GM12872 (cell line): Measurements from ENCODE around the gene KCNQ2.

Experiments
- TF ChIP-seq, protein P1 (sequence below): IDR thresholded peaks from 3 replicates; pipeline ENCODE4 v1.5.1; 2011; ENCODE audit warnings: low read depth, mild to moderate bottlenecking, low read length, moderate library complexity; ENCODE audit not compliant: insufficient read depth

Gene KCNQ2

GRCh38 chr20:63400486-63401210 is 71.8 kb downstream of the KCNQ2 start:
- TF ChIP-seq, protein P1, sequence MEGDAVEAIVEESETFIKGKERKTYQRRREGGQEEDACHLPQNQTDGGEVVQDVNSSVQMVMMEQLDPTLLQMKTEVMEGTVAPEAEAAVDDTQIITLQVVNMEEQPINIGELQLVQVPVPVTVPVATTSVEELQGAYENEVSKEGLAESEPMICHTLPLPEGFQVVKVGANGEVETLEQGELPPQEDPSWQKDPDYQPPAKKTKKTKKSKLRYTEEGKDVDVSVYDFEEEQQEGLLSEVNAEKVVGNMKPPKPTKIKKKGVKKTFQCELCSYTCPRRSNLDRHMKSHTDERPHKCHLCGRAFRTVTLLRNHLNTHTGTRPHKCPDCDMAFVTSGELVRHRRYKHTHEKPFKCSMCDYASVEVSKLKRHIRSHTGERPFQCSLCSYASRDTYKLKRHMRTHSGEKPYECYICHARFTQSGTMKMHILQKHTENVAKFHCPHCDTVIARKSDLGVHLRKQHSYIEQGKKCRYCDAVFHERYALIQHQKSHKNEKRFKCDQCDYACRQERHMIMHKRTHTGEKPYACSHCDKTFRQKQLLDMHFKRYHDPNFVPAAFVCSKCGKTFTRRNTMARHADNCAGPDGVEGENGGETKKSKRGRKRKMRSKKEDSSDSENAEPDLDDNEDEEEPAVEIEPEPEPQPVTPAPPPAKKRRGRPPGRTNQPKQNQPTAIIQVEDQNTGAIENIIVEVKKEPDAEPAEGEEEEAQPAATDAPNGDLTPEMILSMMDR, result no peak

DNA sequence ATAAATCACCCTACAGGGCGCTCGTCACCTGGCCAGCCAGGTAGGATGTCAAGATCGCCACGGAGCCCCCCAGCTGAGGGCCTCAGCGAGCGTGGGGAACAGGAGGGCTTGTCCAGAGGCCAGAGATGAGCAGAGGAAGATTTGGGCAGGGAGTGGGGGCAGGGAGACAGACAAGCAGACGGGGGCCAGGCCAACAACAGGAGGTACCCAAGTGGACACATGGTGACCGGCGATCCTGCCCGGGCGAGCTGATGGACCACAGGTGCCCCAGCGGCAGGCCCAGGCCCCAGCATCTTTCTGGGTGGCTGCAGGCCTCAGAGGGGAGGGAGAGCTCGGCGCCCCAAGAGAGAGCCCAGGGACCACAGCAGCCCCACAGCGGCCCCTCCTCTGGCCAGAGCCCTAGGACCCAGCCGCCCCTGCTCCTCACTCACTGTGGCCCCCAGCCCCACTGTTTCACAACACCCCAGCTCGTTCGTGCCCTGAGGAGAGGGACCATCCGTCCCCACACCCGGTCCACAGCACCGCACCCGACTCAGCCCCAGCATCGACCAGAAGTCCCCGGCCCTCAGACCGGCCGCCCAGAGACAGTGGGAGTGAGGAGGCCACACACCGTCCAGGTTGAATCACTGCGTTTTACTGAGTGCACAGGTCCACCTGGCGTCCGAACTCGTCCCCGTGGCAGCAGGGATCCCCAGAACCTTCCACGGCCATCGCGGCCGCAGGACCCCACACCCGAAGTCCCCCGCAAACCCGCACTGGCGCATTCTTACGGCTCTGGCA is 72.7 kb downstream of the KCNQ2 start:
- TF ChIP-seq, protein P1, result no peak

DNA sequence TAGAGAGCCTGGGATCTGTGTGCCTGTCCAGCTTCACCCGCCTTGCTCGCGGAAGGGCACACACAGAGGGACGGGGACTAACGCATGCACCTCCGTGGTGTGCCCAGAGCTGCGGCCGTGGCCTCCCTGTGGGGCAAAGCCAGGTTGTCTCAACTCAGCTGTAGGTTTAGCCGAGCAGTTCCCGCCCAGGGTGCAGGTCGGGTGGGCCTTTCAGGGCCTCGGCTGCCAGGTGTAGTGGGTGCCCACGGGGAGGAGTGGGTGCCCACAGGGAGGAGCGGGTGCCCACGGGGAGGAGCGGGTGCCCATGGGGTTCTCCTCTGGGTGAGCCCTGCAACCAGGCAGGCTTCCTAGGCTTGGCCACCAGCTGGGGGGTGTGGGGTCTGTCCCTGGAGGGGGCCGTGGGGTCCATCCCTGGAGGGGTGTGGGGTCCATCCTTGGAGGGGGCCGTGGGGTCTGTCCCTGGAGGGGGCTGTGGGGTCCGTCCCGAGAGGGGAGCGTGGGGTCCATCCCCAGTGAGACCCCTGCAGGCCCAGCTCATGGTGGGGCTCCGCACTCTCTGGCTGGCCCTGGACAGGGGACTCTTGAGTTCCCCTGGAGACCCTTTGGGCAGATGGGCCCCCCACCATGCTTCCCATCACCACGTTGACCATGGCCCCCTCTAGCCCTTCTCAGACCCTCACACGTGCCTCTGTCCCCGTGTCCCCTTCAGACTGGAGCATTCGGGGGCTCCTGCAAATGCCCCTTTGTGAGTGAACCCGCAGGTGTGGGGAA is 73.5 kb downstream of the KCNQ2 start:
- TF ChIP-seq, protein P1, result no peak

DNA sequence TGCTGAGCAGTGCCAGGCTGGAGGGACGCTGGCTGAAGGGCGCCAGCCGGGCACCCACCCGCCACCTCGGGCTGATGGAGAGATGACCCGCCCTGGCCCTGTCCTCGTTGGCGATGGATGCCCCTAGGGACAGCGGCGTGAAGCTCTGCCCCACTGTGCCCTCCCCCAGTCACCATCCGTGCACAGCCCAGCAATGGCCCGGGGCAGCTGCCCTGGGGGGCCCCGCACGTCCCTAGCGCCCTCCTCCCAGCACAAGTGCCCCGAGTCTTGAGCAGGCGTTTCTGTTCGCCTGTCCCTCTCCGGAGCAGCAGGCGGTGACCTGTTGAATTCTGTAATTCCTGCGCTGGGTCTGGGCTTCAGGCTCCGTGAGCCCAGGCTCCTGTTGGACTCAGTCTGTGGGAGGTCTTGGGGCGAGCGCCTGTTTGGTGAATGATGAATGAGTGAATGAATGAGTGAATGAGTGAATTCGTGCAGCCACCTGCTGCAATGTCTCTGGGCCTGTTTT is 74.5 kb downstream of the KCNQ2 start:
- TF ChIP-seq, protein P1, result no peak

DNA sequence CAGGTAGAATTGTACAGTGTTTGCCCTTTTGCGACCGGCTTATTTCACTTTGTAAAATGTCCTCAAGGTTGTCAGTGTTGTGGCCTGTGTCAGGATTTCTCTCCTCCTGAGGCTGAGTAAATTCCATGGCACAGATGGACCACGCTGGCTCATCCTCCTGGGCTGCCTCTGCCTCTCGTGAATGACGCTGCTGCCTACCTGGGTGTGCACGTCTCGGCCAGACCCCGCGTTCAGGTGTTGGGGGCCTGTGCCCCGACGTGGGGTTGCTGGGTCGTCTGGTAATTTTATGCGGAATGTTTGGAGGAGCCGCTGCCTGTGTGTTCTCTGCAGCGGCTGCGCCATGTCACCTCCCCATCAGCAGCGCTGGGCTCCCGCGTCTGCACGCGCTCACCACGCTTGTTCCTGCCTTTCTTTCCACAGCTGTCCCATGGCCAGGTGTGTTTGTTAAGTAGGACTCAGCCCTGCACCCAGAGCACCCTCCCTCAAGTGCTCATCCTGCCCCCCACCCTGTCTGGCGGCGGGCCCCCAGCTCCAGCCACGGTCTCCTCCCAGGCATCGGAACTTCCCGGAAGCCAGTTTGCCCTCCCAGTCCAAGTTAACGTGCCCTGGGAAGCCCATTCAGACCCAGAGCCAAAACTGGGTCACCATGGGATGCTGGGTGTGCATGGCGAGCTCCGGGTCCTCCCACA is 75.2 kb downstream of the KCNQ2 start:
- TF ChIP-seq, protein P1, result no peak

GRCh38 chr20:63396300-63396699 is 76.2 kb downstream of the KCNQ2 start:
- TF ChIP-seq, protein P1, result no peak

DNA sequence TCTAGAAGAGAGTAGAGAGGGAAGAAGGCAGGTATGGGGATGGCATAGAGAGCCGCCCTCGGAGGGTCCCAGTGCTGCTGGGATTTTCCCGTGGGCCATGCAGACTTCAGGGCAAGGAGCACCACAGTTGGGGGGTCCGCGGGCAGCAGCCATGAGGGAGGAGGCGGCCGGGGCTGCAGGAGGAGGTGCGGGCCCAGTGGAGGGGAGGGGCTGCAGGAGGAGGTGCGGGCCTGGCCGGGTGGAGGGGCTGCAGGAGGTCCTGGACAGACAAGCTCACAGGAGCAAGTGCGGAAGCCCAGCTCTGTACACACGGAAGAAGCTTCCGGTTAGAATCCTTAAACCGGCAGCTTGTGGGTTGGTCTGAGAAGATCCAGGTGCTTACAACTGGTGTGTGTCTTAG is 76.7 kb downstream of the KCNQ2 start:
- TF ChIP-seq, protein P1, result no peak
